H1 (cell line): Measurements from ENCODE around the gene ATP6V1B1.

ENCODE experiments used
- ASH2L ChIP-seq: fragments of 200-600, 300-600 bp; sonication (generic); IDR thresholded peaks from one replicate; pipeline ENCODE4 v1.7.1; 2017; ENCODE audit warnings: low read length
- BCL11A ChIP-seq, 2 experiments: IDR thresholded peaks; one replicate each; pipeline ENCODE4 v1.6.1; 2011; ENCODE audit warnings: low read depth in 2 of 2, low read length in 2 of 2, mild to moderate bottlenecking in 2 of 2
- EZH2 ChIP-seq: fragments of 200-600 bp; sonication (generic); IDR thresholded peaks from 2 replicates; pipeline ENCODE4 v1.7.1; 2012; ENCODE audit warnings: low read depth, mild to moderate bottlenecking, moderate library complexity, low read length, inconsistent platforms; ENCODE audit not compliant: severe bottlenecking
- KDM5A ChIP-seq: fragments of 200-600 bp; IDR thresholded peaks from 2 replicates; pipeline ENCODE4 v1.7.1; 2012; ENCODE audit warnings: mild to moderate bottlenecking, low read length, inconsistent platforms, mixed read lengths
- PHF8 ChIP-seq: fragments of 200-600 bp; sonication (generic); conservative IDR thresholded peaks from 2 replicates; pipeline ENCODE4 v1.7.1; 2012; ENCODE audit warnings: low read depth, mild to moderate bottlenecking, inconsistent platforms, low read length, moderate library complexity
- POLR2A ChIP-seq, 2 experiments: IDR thresholded peaks; 1 replicate in 1 of 2; 2 replicates in 1 of 2; pipeline ENCODE4 v1.6.1; 2011; ENCODE audit warnings: low read depth in 2 of 2, low read length in 2 of 2, mild to moderate bottlenecking in 2 of 2; ENCODE audit errors: control extremely low read depth in 1 of 2
- POLR2AphosphoS5 ChIP-seq: IDR thresholded peaks from 2 replicates; pipeline ENCODE4 v1.6.1; 2011; ENCODE audit warnings: low read depth, low read length
- RAD21 ChIP-seq, 2 experiments: IDR thresholded peaks in 1 of 2; conservative IDR thresholded peaks in 1 of 2; 2 replicates each; pipeline ENCODE4 v1.6.1; 2011; ENCODE audit warnings: low read depth in 2 of 2, low read length in 2 of 2, improper control_type of control experiment in 1 of 2, inconsistent platforms in 1 of 2, mild to moderate bottlenecking in 1 of 2, moderate library complexity in 1 of 2
- YY1 ChIP-seq: IDR thresholded peaks from 2 replicates; pipeline ENCODE4 v1.6.1; 2011; ENCODE audit warnings: low read depth, mild to moderate bottlenecking, low read length
- ZNF274 ChIP-seq: IDR thresholded peaks from 2 replicates; pipeline ENCODE4 v1.7.0; 2012; ENCODE audit warnings: low read length, borderline replicate concordance; ENCODE audit errors: extremely low read depth
- TF ChIP-seq, protein P1 (sequence below), 3 experiments: IDR thresholded peaks; 1 replicate in 2 of 3; 2 replicates in 1 of 3; pipeline versions ENCODE4 v1.5.1 to v1.6.1; 2011; ENCODE audit warnings: low read length in 3 of 3, mild to moderate bottlenecking in 3 of 3, inconsistent platforms in 2 of 3, low read depth in 1 of 3, moderate library complexity in 1 of 3; ENCODE audit not compliant: insufficient read depth in 1 of 3; ENCODE audit errors: control extremely low read depth in 1 of 3

DNA sequence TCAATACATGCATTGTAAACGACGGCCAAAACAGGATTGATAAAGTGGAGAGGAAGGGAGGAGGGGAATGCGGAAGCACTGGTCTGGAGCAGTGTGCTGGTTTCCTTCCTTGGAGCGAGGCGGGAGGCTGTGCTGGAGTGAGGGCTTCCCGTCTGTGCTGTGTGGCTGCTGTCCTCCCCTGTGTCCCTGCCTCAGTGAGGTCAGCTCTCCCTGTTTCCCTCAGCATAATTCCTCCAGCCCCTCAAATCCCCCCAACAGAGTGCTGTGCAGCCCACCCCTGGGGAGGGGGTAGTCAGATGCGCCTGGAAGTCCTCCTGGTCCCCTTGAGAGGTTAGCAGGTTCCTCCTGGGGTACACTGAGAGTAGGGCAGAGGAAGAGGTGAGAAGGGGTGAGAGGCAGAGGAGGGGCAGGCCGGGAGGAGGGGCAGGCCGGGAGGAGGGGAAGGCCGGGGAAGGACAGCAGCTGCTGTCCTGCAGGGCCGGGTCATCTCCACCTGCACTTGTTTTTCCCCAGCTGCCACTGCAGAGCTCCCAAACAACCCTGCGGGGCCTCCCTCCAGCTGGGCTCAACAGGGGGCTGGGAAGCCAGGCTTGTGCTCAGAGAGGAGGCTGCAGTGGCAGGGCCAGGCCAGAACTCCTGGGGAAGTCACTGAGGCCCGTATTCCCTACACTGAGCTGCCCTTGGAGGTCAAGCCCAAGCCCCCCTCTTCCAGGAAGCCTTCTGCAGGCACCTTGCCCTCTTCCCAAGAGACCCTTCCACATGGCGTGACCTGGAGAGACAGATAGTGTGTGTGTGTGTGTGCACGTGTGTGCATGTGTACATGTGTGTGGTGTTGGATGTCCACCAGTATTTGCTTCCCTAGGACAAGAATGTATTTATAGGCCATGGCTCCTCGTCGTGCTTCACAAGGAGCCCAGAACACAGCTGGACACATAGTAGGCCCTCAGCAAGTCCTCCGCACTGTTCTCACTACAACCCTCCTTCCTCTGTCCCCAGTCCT, 13.2 kb upstream of the ATP6V1B1 start:
- TF ChIP-seq, protein P1, sequence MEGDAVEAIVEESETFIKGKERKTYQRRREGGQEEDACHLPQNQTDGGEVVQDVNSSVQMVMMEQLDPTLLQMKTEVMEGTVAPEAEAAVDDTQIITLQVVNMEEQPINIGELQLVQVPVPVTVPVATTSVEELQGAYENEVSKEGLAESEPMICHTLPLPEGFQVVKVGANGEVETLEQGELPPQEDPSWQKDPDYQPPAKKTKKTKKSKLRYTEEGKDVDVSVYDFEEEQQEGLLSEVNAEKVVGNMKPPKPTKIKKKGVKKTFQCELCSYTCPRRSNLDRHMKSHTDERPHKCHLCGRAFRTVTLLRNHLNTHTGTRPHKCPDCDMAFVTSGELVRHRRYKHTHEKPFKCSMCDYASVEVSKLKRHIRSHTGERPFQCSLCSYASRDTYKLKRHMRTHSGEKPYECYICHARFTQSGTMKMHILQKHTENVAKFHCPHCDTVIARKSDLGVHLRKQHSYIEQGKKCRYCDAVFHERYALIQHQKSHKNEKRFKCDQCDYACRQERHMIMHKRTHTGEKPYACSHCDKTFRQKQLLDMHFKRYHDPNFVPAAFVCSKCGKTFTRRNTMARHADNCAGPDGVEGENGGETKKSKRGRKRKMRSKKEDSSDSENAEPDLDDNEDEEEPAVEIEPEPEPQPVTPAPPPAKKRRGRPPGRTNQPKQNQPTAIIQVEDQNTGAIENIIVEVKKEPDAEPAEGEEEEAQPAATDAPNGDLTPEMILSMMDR (IDR thresholded peaks at IDR 0.05; ENCODE audit: control extremely low read depth in 1 of 3, insufficient read depth in 1 of 3, low read depth in 1 of 3, low read length in 3 of 3), result no peak
- TF ChIP-seq POLR2AphosphoS5 (no peak), ZNF274 (no peak), POLR2A (IDR thresholded peaks at IDR 0.05; ENCODE audit: control extremely low read depth in 1 of 2, low read depth in 2 of 2, low read length in 2 of 2) (no peak), PHF8 (no peak), ASH2L (no peak), KDM5A (no peak), EZH2 (no peak), YY1 (no peak), BCL11A (IDR thresholded peaks at IDR 0.05; ENCODE audit: low read depth in 2 of 2, low read length in 2 of 2) (no peak), RAD21 (IDR thresholded peaks at IDR 0.05 in 1 of 2, conservative IDR thresholded peaks at IDR 0.05 in 1 of 2; ENCODE audit: low read depth in 2 of 2, low read length in 2 of 2) (no peak)
